Measurements from ENCODE around the gene ARHGAP33. TPM values are rescaled to one million over a fixed set of nuclear protein-coding genes. Genes with fewer than 3 reads are reported as not detected.
"Not testable (repeated sequence)": the region's sequence is repeated elsewhere in the genome, so short reads cannot be mapped to it uniquely, and the experiment has no call there.

Gene ARHGAP33
- total and polyA plus RNA-seq, 2 donors from 2014 or later = 5.6 to 18.5 TPM

- Histone ChIP-seq H3K9ac (ENCODE audit: low read length in 3 of 3) (no peak overlapping the region), H3K4me3 (ENCODE audit: low read length in 3 of 3) (no peak overlapping the region), H3K27ac (ENCODE audit: low read depth in 2 of 2, low read length in 2 of 2) (no peak overlapping the region), H3K4me1 (ENCODE audit: control insufficient read depth in 2 of 3, insufficient read depth in 2 of 3, low read depth in 1 of 3, low read length in 3 of 3) (no peaks in the 10 kb centered on the region), H3K36me3 (ENCODE audit: control insufficient read depth in 2 of 3, insufficient read depth in 3 of 3, low read length in 3 of 3) (no peaks in the 10 kb centered on the region), H3K27me3 (ENCODE audit: control insufficient read depth, insufficient read depth, low read length) (no peaks in the 10 kb centered on the region), H3K9me3 (ENCODE audit: control insufficient read depth in 2 of 3, insufficient read depth in 1 of 3, low read length in 3 of 3) (no peaks in the 10 kb centered on the region)
- FAIRE-seq (no peak), DNase-seq (no peak)
- no peak for TF ChIP-seq CTCF (IDR thresholded peaks at IDR 0.05; ENCODE audit: borderline replicate concordance, extremely low read depth, insufficient read depth)
- intact Hi-C loops (cut with DNase I) = no loop called here
Observed at GRCh38 chr19:35833972-35834371, 58.6 kb downstream of the ARHGAP33 start.

DNA sequence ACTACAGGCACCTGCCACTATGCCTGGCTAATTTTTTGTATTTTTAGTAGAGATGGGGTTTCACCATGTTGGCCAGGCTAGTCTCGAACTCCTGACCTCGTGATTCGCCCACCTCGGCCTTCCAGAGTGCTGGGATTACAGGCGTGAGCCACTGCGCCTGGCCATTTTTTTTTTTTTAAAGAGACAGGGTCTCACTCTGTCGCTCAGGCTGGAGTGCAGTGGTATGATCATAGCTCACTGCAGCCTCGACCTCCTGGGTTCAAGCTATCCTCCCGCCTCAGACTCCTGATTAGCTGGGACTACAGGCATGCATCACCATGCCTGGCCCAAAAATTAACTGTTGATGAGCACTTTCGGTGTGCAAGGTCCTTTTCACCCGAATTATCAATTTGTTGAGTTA lies 60.7 kb downstream of the ARHGAP33 start:
- intact Hi-C loops (cut with DNase I); H3K9ac ChIP-seq (ENCODE audit: low read length in 3 of 3); H3K27ac ChIP-seq (ENCODE audit: low read depth in 2 of 2, low read length in 2 of 2); H3K4me1 ChIP-seq (ENCODE audit: control insufficient read depth in 2 of 3, insufficient read depth in 2 of 3, low read depth in 1 of 3, low read length in 3 of 3); H3K4me3 ChIP-seq (ENCODE audit: low read length in 3 of 3); DNase-seq; FAIRE-seq; H3K27me3 ChIP-seq (ENCODE audit: control insufficient read depth, insufficient read depth, low read length); H3K36me3 ChIP-seq (ENCODE audit: control insufficient read depth in 2 of 3, insufficient read depth in 3 of 3, low read length in 3 of 3); H3K9me3 ChIP-seq (ENCODE audit: control insufficient read depth in 2 of 3, insufficient read depth in 1 of 3, low read length in 3 of 3): not testable (repeated sequence)

Other genes starting within 250 kb of the ARHGAP33 start
- gene SBSN, start 247.3 kb upstream of the ARHGAP33 start, total RNA-seq = not detected
- gene SBSN, start 247.3 kb upstream of the ARHGAP33 start, polyA plus RNA-seq (ENCODE audit: insufficient read depth, low read depth, low replicate concordance) = not detected
- gene GAPDHS, start 242.1 kb upstream of the ARHGAP33 start, total RNA-seq = not detected
- not detected for gene GAPDHS, start 242.1 kb upstream of the ARHGAP33 start, polyA plus RNA-seq (ENCODE audit: insufficient read depth, low read depth, low replicate concordance)
- 76.9 TPM for gene TMEM147, start 229.9 kb upstream of the ARHGAP33 start, total RNA-seq
- gene TMEM147, start 229.9 kb upstream of the ARHGAP33 start, polyA plus RNA-seq (ENCODE audit: insufficient read depth, low read depth, low replicate concordance) = 233 TPM
- gene ATP4A, start 211.9 kb upstream of the ARHGAP33 start, total RNA-seq = not detected
- gene ATP4A, start 211.9 kb upstream of the ARHGAP33 start, polyA plus RNA-seq (ENCODE audit: insufficient read depth, low read depth, low replicate concordance) = not detected
- not detected for gene PMIS2, start 189.4 kb upstream of the ARHGAP33 start, total RNA-seq
- not detected for gene PMIS2, start 189.4 kb upstream of the ARHGAP33 start, polyA plus RNA-seq (ENCODE audit: insufficient read depth, low read depth, low replicate concordance)
- gene HAUS5, start 162.8 kb upstream of the ARHGAP33 start, total RNA-seq = 15.9 TPM
- gene HAUS5, start 162.8 kb upstream of the ARHGAP33 start, polyA plus RNA-seq (ENCODE audit: insufficient read depth, low read depth, low replicate concordance) = 6.8 TPM
- 77.6 TPM for gene RBM42, start 146.5 kb upstream of the ARHGAP33 start, total RNA-seq
- 78.1 TPM for gene RBM42, start 146.5 kb upstream of the ARHGAP33 start, polyA plus RNA-seq (ENCODE audit: insufficient read depth, low read depth, low replicate concordance)
- gene ETV2, start 133.8 kb upstream of the ARHGAP33 start, total RNA-seq = 0.38 TPM
- gene ETV2, start 133.8 kb upstream of the ARHGAP33 start, polyA plus RNA-seq (ENCODE audit: insufficient read depth, low read depth, low replicate concordance) = 3.3 TPM
- gene COX6B1, start 127.2 kb upstream of the ARHGAP33 start, total RNA-seq = 323 TPM
- gene COX6B1, start 127.2 kb upstream of the ARHGAP33 start, polyA plus RNA-seq (ENCODE audit: insufficient read depth, low read depth, low replicate concordance) = 1,951 TPM
- gene UPK1A, start 109.0 kb upstream of the ARHGAP33 start, total RNA-seq = not detected
- gene UPK1A, start 109.0 kb upstream of the ARHGAP33 start, polyA plus RNA-seq (ENCODE audit: insufficient read depth, low read depth, low replicate concordance) = 0.32 TPM
- gene ZBTB32, start 71.0 kb upstream of the ARHGAP33 start, total RNA-seq = 1.8 TPM
- not detected for gene ZBTB32, start 71.0 kb upstream of the ARHGAP33 start, polyA plus RNA-seq (ENCODE audit: insufficient read depth, low read depth, low replicate concordance)
- 40.8 TPM for gene KMT2B, start 57.6 kb upstream of the ARHGAP33 start, total RNA-seq
- gene KMT2B, start 57.6 kb upstream of the ARHGAP33 start, polyA plus RNA-seq (ENCODE audit: insufficient read depth, low read depth, low replicate concordance) = 14.8 TPM
- gene IGFLR1, start 33.1 kb upstream of the ARHGAP33 start, total RNA-seq = 22.3 TPM
- 26.0 TPM for gene IGFLR1, start 33.1 kb upstream of the ARHGAP33 start, polyA plus RNA-seq (ENCODE audit: insufficient read depth, low read depth, low replicate concordance)
- 27.4 TPM for gene U2AF1L4, start 30.1 kb upstream of the ARHGAP33 start, total RNA-seq
- gene U2AF1L4, start 30.1 kb upstream of the ARHGAP33 start, polyA plus RNA-seq (ENCODE audit: insufficient read depth, low read depth, low replicate concordance) = 47.7 TPM
- gene PSENEN, start 29.9 kb upstream of the ARHGAP33 start, total RNA-seq = 84.0 TPM
- 185 TPM for gene PSENEN, start 29.9 kb upstream of the ARHGAP33 start, polyA plus RNA-seq (ENCODE audit: insufficient read depth, low read depth, low replicate concordance)
- 11.2 TPM for gene LIN37, start 27.0 kb upstream of the ARHGAP33 start, total RNA-seq
- gene LIN37, start 27.0 kb upstream of the ARHGAP33 start, polyA plus RNA-seq (ENCODE audit: insufficient read depth, low read depth, low replicate concordance) = 11.4 TPM
- 64.3 TPM for gene HSPB6, start 18.5 kb upstream of the ARHGAP33 start, total RNA-seq
- 53.1 TPM for gene HSPB6, start 18.5 kb upstream of the ARHGAP33 start, polyA plus RNA-seq (ENCODE audit: insufficient read depth, low read depth, low replicate concordance)
- 34.9 TPM for gene PROSER3, start 17.4 kb upstream of the ARHGAP33 start, total RNA-seq
- 2.8 TPM for gene PROSER3, start 17.4 kb upstream of the ARHGAP33 start, polyA plus RNA-seq (ENCODE audit: insufficient read depth, low read depth, low replicate concordance)
- 9.0 TPM for gene PRODH2, start 37.3 kb downstream of the ARHGAP33 start, total RNA-seq
- gene PRODH2, start 37.3 kb downstream of the ARHGAP33 start, polyA plus RNA-seq (ENCODE audit: insufficient read depth, low read depth, low replicate concordance) = 409 TPM
- gene NPHS1, start 76.9 kb downstream of the ARHGAP33 start, total RNA-seq = 0.25 TPM
- 39.7 TPM for gene NPHS1, start 76.9 kb downstream of the ARHGAP33 start, polyA plus RNA-seq (ENCODE audit: insufficient read depth, low read depth, low replicate concordance)
- not detected for gene KIRREL2, start 81.3 kb downstream of the ARHGAP33 start, total RNA-seq
- gene KIRREL2, start 81.3 kb downstream of the ARHGAP33 start, polyA plus RNA-seq (ENCODE audit: insufficient read depth, low read depth, low replicate concordance) = 0.82 TPM
- gene APLP1, start 93.0 kb downstream of the ARHGAP33 start, total RNA-seq = 3.8 TPM
- gene APLP1, start 93.0 kb downstream of the ARHGAP33 start, polyA plus RNA-seq (ENCODE audit: insufficient read depth, low read depth, low replicate concordance) = 13.6 TPM
- 23.9 TPM for gene NFKBID, start 125.0 kb downstream of the ARHGAP33 start, total RNA-seq
- gene NFKBID, start 125.0 kb downstream of the ARHGAP33 start, polyA plus RNA-seq (ENCODE audit: insufficient read depth, low read depth, low replicate concordance) = 1.9 TPM
- gene HCST, start 127.0 kb downstream of the ARHGAP33 start, total RNA-seq = 16.7 TPM
- 10.6 TPM for gene HCST, start 127.0 kb downstream of the ARHGAP33 start, polyA plus RNA-seq (ENCODE audit: insufficient read depth, low read depth, low replicate concordance)
- 77.6 TPM for gene TYROBP, start 132.7 kb downstream of the ARHGAP33 start, total RNA-seq
- 64.2 TPM for gene TYROBP, start 132.7 kb downstream of the ARHGAP33 start, polyA plus RNA-seq (ENCODE audit: insufficient read depth, low read depth, low replicate concordance)
- 9.4 TPM for gene LRFN3, start 160.8 kb downstream of the ARHGAP33 start, total RNA-seq
- gene LRFN3, start 160.8 kb downstream of the ARHGAP33 start, polyA plus RNA-seq (ENCODE audit: insufficient read depth, low read depth, low replicate concordance) = 8.2 TPM
- 15.0 TPM for gene SDHAF1, start 219.6 kb downstream of the ARHGAP33 start, total RNA-seq
- gene SDHAF1, start 219.6 kb downstream of the ARHGAP33 start, polyA plus RNA-seq (ENCODE audit: insufficient read depth, low read depth, low replicate concordance) = 34.3 TPM
- gene SYNE4, start 233.2 kb downstream of the ARHGAP33 start, total RNA-seq = 7.0 TPM
- 15.7 TPM for gene SYNE4, start 233.2 kb downstream of the ARHGAP33 start, polyA plus RNA-seq (ENCODE audit: insufficient read depth, low read depth, low replicate concordance)
- 21.5 TPM for gene ALKBH6, start 238.6 kb downstream of the ARHGAP33 start, total RNA-seq
- gene ALKBH6, start 238.6 kb downstream of the ARHGAP33 start, polyA plus RNA-seq (ENCODE audit: insufficient read depth, low read depth, low replicate concordance) = 21.7 TPM

All from kidney (tissue), 14 donors.